Gastrocnemius medialis (tissue), 4 donors: ENCODE data around the gene LHCGR.

Source experiments
- POLR2A ChIP-seq, 2 donors: fragments of 450-650 bp; IDR thresholded peaks; one replicate each; pipeline ENCODE4 v1.6.1; 2017; ENCODE audit warnings: antibody characterized with exemption in 2 of 2, mild to moderate bottlenecking in 2 of 2, moderate library complexity in 2 of 2
- TF ChIP-seq, protein P1 (sequence below), 5 experiments: fragments of 450-650 bp in 3 of 5; fragments of 200-600 bp in 2 of 5; sonication (generic) in 2 of 5; IDR thresholded peaks in 4 of 5; conservative IDR thresholded peaks in 1 of 5; 1 replicate in 4 of 5; 2 replicates in 1 of 5; pipeline ENCODE4 v1.5.1; 2016 to 2019; ENCODE audit warnings: antibody characterized with exemption in 5 of 5, mild to moderate bottlenecking in 3 of 5, moderate library complexity in 3 of 5

DNA sequence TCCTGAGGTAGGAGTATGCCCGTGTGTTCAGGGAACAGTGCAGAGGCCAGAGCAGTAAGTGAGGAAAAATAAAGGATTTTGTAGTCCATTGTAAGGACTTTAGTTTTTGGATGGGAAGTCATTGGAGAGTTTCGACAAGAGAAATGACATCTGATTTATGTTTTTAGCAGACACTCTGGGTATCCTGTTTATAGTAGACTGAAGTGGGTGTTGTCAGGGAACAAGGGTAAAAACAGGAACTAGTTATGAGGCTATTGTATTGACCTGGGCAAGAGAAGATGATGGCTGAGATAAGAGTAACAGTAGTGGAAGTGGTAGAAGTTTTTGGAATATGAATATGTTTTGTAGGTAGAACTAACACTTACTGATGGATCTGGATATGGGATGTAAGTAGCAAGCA lies 78.1 kb downstream of the LHCGR start:
- TF ChIP-seq, protein P1, sequence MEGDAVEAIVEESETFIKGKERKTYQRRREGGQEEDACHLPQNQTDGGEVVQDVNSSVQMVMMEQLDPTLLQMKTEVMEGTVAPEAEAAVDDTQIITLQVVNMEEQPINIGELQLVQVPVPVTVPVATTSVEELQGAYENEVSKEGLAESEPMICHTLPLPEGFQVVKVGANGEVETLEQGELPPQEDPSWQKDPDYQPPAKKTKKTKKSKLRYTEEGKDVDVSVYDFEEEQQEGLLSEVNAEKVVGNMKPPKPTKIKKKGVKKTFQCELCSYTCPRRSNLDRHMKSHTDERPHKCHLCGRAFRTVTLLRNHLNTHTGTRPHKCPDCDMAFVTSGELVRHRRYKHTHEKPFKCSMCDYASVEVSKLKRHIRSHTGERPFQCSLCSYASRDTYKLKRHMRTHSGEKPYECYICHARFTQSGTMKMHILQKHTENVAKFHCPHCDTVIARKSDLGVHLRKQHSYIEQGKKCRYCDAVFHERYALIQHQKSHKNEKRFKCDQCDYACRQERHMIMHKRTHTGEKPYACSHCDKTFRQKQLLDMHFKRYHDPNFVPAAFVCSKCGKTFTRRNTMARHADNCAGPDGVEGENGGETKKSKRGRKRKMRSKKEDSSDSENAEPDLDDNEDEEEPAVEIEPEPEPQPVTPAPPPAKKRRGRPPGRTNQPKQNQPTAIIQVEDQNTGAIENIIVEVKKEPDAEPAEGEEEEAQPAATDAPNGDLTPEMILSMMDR (IDR thresholded peaks at IDR 0.05 in 4 of 5, conservative IDR thresholded peaks at IDR 0.05 in 1 of 5): no peak
- no peak for TF ChIP-seq POLR2A (IDR thresholded peaks at IDR 0.05)
